D721Med (cell line): ENCODE data around the gene LNP1.

ENCODE experiments used
- DNase-seq: peaks from one replicate; pipeline ENCODE4 v3.0.0; 2011; ENCODE audit warnings: low spot score; ENCODE audit not compliant: insufficient read length
- FAIRE-seq: peaks from 2 replicates; lab custom pipeline; 2011; peaks lifted over from hg19 to GRCh38; lab: Jason Lieb, UNC
- CTCF ChIP-seq: IDR thresholded peaks from 2 replicates; pipeline ENCODE4 v1.5.1; 2012; ENCODE audit warnings: mild to moderate bottlenecking, control low read depth; ENCODE audit not compliant: insufficient read depth; ENCODE audit errors: missing control alignments

LNP1 gene

GRCh38 chr3:100400419-100400779 lies 940 bp upstream of the LNP1 start:
- no peak for FAIRE-seq
- no peak for DNase-seq
- no peak for TF ChIP-seq CTCF

DNA sequence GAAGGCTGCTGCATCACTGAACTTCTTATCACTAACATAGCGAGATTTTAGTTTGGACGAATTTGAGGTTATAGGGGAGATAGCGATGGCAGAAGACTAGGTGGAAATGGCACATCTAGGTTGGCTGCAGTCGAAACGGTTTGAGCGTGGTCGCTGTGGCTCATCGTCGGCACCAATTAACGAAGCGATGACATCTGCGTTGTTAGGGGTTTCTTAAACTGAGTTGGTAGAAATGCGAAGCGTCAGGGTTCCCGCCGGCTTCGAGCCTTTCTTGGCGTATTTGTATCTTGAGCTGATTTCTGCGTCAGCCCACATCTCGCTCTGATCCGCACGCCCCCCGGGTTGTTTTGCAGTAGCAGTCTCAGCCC lies 319 bp downstream of the LNP1 start:
- FAIRE-seq (no peak), DNase-seq (no peak)
- TF ChIP-seq CTCF, result no peak

GRCh38 chr3:100402256-100402655 lies 917 bp downstream of the LNP1 start:
- FAIRE-seq (no peak), DNase-seq (no peak)

DNA sequence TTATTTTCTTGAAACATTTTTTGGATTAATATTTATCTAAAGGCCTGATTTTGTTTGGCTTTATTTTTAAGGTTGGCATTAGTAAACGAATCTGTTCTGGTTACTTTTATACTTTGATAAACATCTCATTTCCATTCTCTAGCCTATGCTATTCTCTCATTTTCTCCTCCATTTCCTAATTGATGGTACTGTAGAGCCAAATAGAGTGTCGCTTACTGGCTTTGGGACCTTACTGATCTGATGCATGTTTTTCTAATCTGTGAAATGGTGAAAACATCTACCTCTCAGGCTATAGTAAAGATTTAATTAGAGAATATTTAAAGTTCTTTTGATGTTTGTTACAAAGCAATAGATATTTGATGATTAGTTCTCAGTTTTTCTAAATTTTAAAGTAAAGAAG lies 1.6 kb downstream of the LNP1 start:
- FAIRE-seq (no peak), DNase-seq (no peak)
- no peak for TF ChIP-seq CTCF

More at GRCh38 chr3:100402256-100402655, 917 bp downstream of the LNP1 start:
- TF ChIP-seq CTCF, result no peak

DNA sequence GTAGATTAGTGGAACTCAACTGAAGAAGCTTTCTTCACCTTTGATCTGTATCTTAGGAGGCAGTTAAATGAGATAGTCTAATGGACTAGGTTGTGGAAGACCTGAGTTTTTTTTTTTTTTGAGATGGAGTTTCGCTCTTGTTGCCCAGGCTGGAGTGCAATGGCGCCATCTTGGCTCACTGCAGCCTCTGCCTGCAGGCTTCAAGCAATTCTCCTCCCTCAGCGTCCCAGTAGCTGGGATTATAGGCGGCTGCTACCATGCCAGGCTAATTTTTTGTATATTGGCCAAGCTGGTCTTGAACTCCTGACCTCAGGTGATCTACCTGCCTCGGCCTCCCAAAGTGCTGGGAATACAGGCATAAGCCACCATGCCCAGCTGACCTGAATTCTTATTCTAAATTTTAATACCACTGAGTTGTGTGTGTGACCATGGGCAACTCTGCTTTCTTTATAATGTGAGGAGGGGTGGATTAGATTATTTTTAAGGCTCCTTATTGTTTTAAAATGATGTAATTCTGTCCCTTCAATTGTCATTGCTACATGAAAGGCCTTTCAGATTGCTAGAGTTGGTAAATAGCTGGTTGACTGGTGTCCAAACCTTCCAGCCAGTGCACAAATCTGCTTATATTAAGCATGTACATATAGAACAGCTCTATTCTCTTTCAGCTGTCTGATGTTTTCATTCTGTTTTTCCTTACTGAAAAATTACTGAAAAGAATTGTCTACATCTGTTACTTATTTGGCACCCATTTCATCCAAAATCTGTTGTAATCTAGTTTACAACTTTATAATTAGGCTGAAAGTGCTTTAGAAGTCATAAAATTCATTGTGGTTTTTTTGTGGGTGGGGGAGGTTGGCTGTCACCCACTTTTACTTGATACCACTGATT lies 2.3 kb downstream of the LNP1 start:
- peak; percentile 23 for TF ChIP-seq CTCF
- FAIRE-seq (no peak), DNase-seq (no peak)

GRCh38 chr3:100404250-100404548 lies 2.9 kb downstream of the LNP1 start:
- DNase-seq, result no peak
- TF ChIP-seq CTCF, result no peak
- no peak for FAIRE-seq

- DNase-seq (no peak), FAIRE-seq (no peak)
- TF ChIP-seq CTCF, result no peak
These were observed 5.8 kb downstream of the LNP1 start for GRCh38 chr3:100407164-100407563.
